Activated T-cell treated with anti-CD3 and anti-CD28 coated beads, Interleukin-2, amount 50 U/mL, for 4 hours (primary cell): ENCODE measurements around the gene HMG20A. TPM values are rescaled to one million over a fixed set of nuclear protein-coding genes. Genes with fewer than 3 reads are reported as not detected.

Experiments
- ATAC-seq, 2 donors: fragments of 200-7000 bp; cut with Tn5 transposase; one replicate each; pipeline ENCODE4 v1.10.0; 2021
- DNase-seq: peaks from one replicate; pipeline ENCODE4 v3.0.0-alpha.2; 2020
- H3K27me3 Mint-ChIP-seq: one replicate; pipeline ENCODE4 v1.8.0; 2021; ENCODE audit warnings: low read depth, mixed read lengths
- H3K36me3 Mint-ChIP-seq: one replicate; pipeline ENCODE4 v1.8.0; 2022; ENCODE audit warnings: mixed read lengths; ENCODE audit not compliant: insufficient read depth
- H3K4me1 Mint-ChIP-seq: one replicate; pipeline ENCODE4 v1.8.0; 2021; ENCODE audit warnings: low read depth, mixed read lengths
- H3K4me3 Mint-ChIP-seq: one replicate; pipeline ENCODE4 v1.8.0; 2021; ENCODE audit warnings: mild to moderate bottlenecking, moderate library complexity, mixed read lengths
- H3K9me3 Mint-ChIP-seq: one replicate; pipeline ENCODE4 v1.8.0; 2021; ENCODE audit warnings: mixed read lengths
- total RNA-seq, 3 donors: library from RNA; stranded (reverse); gene quantifications; one replicate each; pipeline ENCODE4 v1.2.1, GENCODE V29; 2021

HMG20A gene
- total RNA-seq, 3 donors from 2014 or later: 32.7 to 35.1 (median 34.3) TPM

DNA sequence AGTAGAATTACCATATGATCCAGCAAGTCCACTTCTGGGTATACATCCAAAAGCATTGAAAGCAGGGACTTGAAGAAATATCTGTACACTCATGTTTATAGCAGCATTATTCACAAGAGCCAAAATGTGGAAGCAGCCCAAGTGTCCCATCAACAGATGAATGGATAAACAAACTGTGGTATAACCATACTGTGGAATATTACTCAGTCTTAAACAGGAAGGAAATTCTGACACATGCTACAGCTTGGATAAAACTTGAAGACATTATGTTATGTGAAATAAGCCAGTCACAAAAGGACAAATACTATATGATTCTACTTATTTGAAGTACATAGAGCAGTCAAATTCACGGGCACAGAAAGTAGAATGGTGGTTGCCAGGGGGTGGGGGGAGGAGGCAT, 91.2 kb downstream of the HMG20A start:
- no peak for DNase-seq
- no peak for ATAC-seq
- peaks cover 7% of the 10 kb centered on the region for H3K4me1 Mint-ChIP-seq
- no peak overlapping the region for H3K4me3 Mint-ChIP-seq
- H3K9me3 Mint-ChIP-seq: peaks cover 4% of the 10 kb centered on the region
- H3K36me3 Mint-ChIP-seq: no peaks in the 10 kb centered on the region
- no peaks in the 10 kb centered on the region for H3K27me3 Mint-ChIP-seq

DNA sequence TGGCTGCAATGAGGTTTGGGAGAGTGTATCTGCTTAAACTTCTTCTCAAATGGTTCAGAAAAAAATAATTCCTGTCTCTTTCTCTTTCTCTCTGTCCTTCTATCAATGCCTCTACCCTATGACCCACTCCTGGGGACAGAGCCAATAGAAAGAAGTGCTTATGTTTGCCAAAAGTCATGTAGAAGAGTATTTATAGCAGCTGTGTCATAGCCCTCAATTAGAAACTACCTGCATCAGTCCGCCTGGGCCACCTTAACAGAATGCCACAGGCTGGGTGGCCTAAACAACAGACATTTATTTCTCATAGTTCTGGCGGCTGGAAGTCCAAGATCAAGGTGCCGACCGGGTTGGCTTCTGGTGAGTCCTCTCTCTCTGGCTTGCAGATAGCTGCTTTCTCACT, 92.5 kb downstream of the HMG20A start:
- no peak for DNase-seq
- Mint-ChIP-seq H3K4me1 (peaks cover 3% of the 10 kb centered on the region), H3K9me3 (peaks cover 4% of the 10 kb centered on the region), H3K4me3 (no peak overlapping the region), H3K27me3 (no peaks in the 10 kb centered on the region), H3K36me3 (no peaks in the 10 kb centered on the region)
- no peak for ATAC-seq

GRCh38 chr15:77514641-77515402, 94.1 kb downstream of the HMG20A start:
- Mint-ChIP-seq H3K27me3 (no peaks in the 10 kb centered on the region), H3K9me3 (peaks cover 4% of the 10 kb centered on the region), H3K4me1 (no peaks in the 10 kb centered on the region), H3K4me3 (no peak overlapping the region), H3K36me3 (no peaks in the 10 kb centered on the region)
- ATAC-seq (no peak), DNase-seq (no peak)

GRCh38 chr15:77515613-77516012, 94.9 kb downstream of the HMG20A start:
- ATAC-seq (no peak), DNase-seq (no peak)
- Mint-ChIP-seq H3K9me3 (peaks cover 4% of the 10 kb centered on the region), H3K27me3 (no peaks in the 10 kb centered on the region), H3K4me1 (no peaks in the 10 kb centered on the region), H3K4me3 (no peak overlapping the region), H3K36me3 (no peaks in the 10 kb centered on the region)

DNA sequence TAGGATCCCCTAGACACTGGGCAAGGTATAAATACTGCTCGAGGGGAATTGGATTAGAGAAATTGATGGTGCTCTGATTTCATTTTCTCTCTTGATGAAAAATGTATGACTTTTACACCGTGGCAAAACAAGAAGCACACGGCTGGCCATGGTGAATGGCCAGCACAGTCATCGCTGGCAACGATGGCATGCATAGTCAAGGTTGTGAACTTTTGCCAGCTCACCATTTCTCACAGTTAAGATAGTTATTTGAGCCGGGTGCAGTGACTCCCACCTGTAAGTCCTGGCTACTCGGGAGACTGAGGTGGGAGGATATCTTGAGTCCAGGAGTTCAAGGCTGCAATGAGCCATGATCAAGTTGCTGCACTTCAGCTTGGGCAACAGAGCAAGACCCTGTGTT, 95.4 kb downstream of the HMG20A start:
- Mint-ChIP-seq H3K4me1 (no peaks in the 10 kb centered on the region), H3K27me3 (no peaks in the 10 kb centered on the region), H3K4me3 (no peak overlapping the region), H3K9me3 (peaks cover 4% of the 10 kb centered on the region), H3K36me3 (no peaks in the 10 kb centered on the region)
- DNase-seq (no peak), ATAC-seq (no peak)

- no peak for ATAC-seq
Observed at GRCh38 chr15:77516786-77517185, 96.1 kb downstream of the HMG20A start.

DNA sequence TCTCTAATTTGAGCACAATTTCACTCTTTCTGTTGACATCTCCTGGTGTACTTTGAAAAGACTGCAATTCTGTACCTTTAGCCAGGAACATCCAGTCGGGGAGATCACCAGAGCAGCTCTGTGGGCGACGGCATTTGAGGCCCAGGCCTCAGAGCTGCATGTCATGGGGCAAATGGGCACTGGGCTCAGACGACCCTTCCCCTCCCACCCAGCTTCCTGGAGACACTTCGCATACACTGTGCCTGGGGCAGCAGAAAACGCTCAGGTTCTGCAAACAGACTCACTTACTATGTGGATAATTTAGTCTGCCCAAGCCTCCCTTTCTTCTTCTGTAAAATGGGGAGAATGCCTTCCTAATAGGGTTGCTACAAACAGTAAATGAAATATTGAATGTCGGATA, 96.9 kb downstream of the HMG20A start:
- Mint-ChIP-seq H3K36me3 (no peaks in the 10 kb centered on the region), H3K27me3 (no peaks in the 10 kb centered on the region), H3K4me3 (no peak overlapping the region), H3K9me3 (no peaks in the 10 kb centered on the region), H3K4me1 (no peaks in the 10 kb centered on the region)
- ATAC-seq (no peak), DNase-seq (no peak)

More at GRCh38 chr15:77516786-77517185, 96.1 kb downstream of the HMG20A start:
- H3K4me3 Mint-ChIP-seq: no peak overlapping the region
- H3K36me3 Mint-ChIP-seq: no peaks in the 10 kb centered on the region
- H3K27me3 Mint-ChIP-seq: no peaks in the 10 kb centered on the region
- peaks cover 2% of the 10 kb centered on the region for H3K9me3 Mint-ChIP-seq
- H3K4me1 Mint-ChIP-seq: no peaks in the 10 kb centered on the region
- DNase-seq: no peak

DNA sequence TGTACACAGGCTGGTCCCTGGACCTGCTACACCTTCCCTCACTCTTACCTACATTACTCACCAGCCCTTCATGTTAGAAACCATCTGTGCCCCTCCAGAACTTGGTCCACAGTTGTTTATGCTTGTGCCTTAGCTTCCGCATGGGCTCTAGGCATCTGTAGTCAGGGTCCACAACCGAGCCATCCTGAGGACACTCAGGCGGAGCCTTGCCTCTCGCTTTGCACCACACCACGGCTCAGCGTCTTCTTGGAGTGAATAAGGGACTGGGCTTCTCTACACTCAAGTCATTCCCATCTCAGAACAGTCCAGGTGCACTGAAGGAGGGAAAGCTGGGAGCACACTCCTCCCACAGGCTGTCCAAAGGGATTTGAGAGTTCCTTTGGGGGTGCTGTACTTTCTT, 97.8 kb downstream of the HMG20A start:
- Mint-ChIP-seq H3K4me1 (no peaks in the 10 kb centered on the region), H3K4me3 (no peak overlapping the region), H3K36me3 (no peaks in the 10 kb centered on the region), H3K27me3 (no peaks in the 10 kb centered on the region), H3K9me3 (no peaks in the 10 kb centered on the region)
- DNase-seq (no peak), ATAC-seq (no peak)

- no peaks in the 10 kb centered on the region for H3K36me3 Mint-ChIP-seq
- no peaks in the 10 kb centered on the region for H3K9me3 Mint-ChIP-seq
- H3K27me3 Mint-ChIP-seq: no peaks in the 10 kb centered on the region
- H3K4me1 Mint-ChIP-seq: no peaks in the 10 kb centered on the region
- ATAC-seq (no peak), DNase-seq (no peak)
- H3K4me3 Mint-ChIP-seq: no peak overlapping the region
Observed at GRCh38 chr15:77519540-77519939, 98.9 kb downstream of the HMG20A start.

GRCh38 chr15:77521206-77521605, 100.5 kb downstream of the HMG20A start:
- no peak for DNase-seq
- Mint-ChIP-seq H3K4me3 (no peak overlapping the region), H3K27me3 (no peaks in the 10 kb centered on the region), H3K9me3 (no peaks in the 10 kb centered on the region), H3K36me3 (no peaks in the 10 kb centered on the region), H3K4me1 (no peaks in the 10 kb centered on the region)
- ATAC-seq: no peak

DNA sequence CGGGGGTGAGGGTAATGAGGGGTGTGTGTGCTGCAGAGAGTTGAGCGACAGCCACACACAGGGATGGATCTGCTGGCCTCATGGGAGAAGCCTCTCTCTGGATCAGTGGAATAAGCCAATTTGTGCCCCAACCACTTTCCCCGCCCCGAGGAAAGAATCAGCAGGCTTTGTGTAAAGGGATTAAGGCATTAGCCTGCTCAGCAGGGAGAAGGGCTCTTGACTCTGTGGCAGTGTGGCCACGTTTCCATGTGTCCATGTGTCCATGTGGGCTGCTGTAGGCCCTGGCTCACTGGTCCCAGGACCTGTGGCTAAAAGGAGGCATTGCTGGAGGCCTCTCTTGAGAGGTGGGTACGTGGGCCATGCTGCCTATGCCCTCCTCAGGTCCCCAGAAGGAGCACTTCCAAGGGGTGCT, 104.7 kb downstream of the HMG20A start:
- no peak overlapping the region for H3K4me3 Mint-ChIP-seq
- ATAC-seq (no peak), DNase-seq (no peak)
- H3K4me1 Mint-ChIP-seq: no peaks in the 10 kb centered on the region
- no peaks in the 10 kb centered on the region for H3K36me3 Mint-ChIP-seq
- no peaks in the 10 kb centered on the region for H3K9me3 Mint-ChIP-seq
- no peaks in the 10 kb centered on the region for H3K27me3 Mint-ChIP-seq

DNA sequence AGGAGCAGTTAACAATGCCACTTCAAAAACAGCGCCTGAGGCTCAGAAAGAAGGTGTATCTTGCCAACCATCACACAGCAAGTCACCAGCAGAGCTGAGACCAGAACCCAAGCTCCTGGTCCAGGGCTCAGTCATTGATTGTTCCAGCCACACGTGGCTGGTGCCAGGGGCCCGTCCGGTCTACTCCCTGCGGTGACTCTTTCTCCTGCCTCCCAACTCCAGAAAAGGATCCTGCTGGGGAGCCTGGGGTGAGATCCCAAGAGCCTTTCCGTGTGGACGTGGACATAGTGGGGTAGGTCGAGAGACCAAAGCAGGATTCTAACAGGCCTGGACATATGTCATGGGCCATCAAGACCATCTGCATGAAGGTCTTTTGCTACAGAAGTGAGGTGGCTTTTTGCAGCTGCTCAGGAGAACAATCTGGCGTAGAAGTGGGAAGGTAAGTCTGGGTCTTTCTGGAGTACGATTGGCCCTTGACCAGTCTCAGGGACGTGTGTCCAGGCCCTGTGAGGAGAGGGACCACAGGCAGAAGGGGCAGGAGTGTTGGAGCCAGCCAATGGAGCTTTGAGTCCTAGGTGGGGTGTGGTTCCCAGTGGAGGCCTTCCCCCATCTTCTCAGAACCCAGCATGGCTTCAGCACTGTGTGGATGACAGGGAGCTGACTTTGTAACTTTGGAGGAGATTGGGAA, 105.4 kb downstream of the HMG20A start:
- ATAC-seq: no peak
- DNase-seq: no peak
- no peaks in the 10 kb centered on the region for H3K36me3 Mint-ChIP-seq
- H3K9me3 Mint-ChIP-seq: no peaks in the 10 kb centered on the region
- peaks cover 4% of the 10 kb centered on the region for H3K27me3 Mint-ChIP-seq
- no peaks in the 10 kb centered on the region for H3K4me1 Mint-ChIP-seq
- H3K4me3 Mint-ChIP-seq: no peak overlapping the region

GRCh38 chr15:77526595-77527163, 106.0 kb downstream of the HMG20A start:
- no peak overlapping the region for H3K4me3 Mint-ChIP-seq
- DNase-seq: no peak
- H3K36me3 Mint-ChIP-seq: no peaks in the 10 kb centered on the region
- no peak for ATAC-seq
- H3K27me3 Mint-ChIP-seq: peaks cover 5% of the 10 kb centered on the region
- H3K9me3 Mint-ChIP-seq: no peaks in the 10 kb centered on the region
- no peaks in the 10 kb centered on the region for H3K4me1 Mint-ChIP-seq

GRCh38 chr15:77527164-77527778, 106.6 kb downstream of the HMG20A start:
- Mint-ChIP-seq H3K9me3 (no peaks in the 10 kb centered on the region), H3K36me3 (peaks cover 2% of the 10 kb centered on the region), H3K4me3 (no peak overlapping the region), H3K4me1 (no peaks in the 10 kb centered on the region), H3K27me3 (peaks cover 8% of the 10 kb centered on the region)
- no peak for DNase-seq
- ATAC-seq: no peak
